Endothelial cell of umbilical vein (primary cell): ENCODE measurements around the gene RAB28. TPM values are rescaled to one million over a fixed set of nuclear protein-coding genes. Genes with fewer than 3 reads are reported as not detected.

ENCODE experiments used
- BruUV-seq: library from RNA; stranded (reverse); fragments of 400-500 nt; replicated peaks from 2 replicates; lab custom pipeline; 2021; lab: Mats Ljungman, UMichigan
- CTCF ChIA-PET: fragments of 300-600, 350-600 bp; sonication (Branson Sonifier 250); formaldehyde crosslinking; loops from one replicate; lab custom pipeline; 2021; ENCODE audit warnings: antibody characterized with exemption, inconsistent platforms; lab: Charles Lee
- POLR2A ChIA-PET: fragments of 300-600, 350-600 bp; sonication (Branson Sonifier 250); formaldehyde crosslinking; loops from one replicate; lab custom pipeline; 2021; ENCODE audit warnings: antibody characterized with exemption, inconsistent platforms; lab: Charles Lee
- DNase-seq: peaks from one replicate; pipeline ENCODE4 v3.0.0-alpha.2; 2011; ENCODE audit warnings: low read depth, low spot score
- FAIRE-seq: peaks from 2 replicates; lab custom pipeline; 2011; peaks lifted over from hg19 to GRCh38; lab: Jason Lieb, UNC
- H2AFZ ChIP-seq: 2 replicates; pipeline ENCODE4 v1.6.0; 2012; ENCODE audit warnings: low read depth, low read length, control low read depth, inconsistent platforms
- H3K27ac ChIP-seq: 2 replicates; pipeline ENCODE4 v1.5.1; 2011; ENCODE audit warnings: low read depth, mild to moderate bottlenecking, control low read depth, low read length, moderate library complexity; ENCODE audit not compliant: insufficient read depth
- H3K27me3 ChIP-seq, 2 experiments: 2 replicates each; pipeline versions ENCODE4 v1.6.0 to v1.6.1; 2011; ENCODE audit warnings: low read length in 2 of 2, mixed read lengths in 1 of 2; ENCODE audit not compliant: control insufficient read depth in 2 of 2, insufficient read depth in 2 of 2
- H3K36me3 ChIP-seq, 2 experiments: 2 replicates in 1 of 2; 3 replicates in 1 of 2; pipeline ENCODE4 v1.5.1; 2011; ENCODE audit warnings: low read length in 2 of 2, mild to moderate bottlenecking in 1 of 2, moderate library complexity in 1 of 2; ENCODE audit not compliant: control insufficient read depth in 2 of 2, insufficient read depth in 2 of 2; ENCODE audit errors: extremely low read depth in 1 of 2
- H3K4me1 ChIP-seq: 3 replicates; pipeline ENCODE4 v1.5.1; 2011; ENCODE audit warnings: mild to moderate bottlenecking, low read length; ENCODE audit not compliant: control insufficient read depth, insufficient read depth; ENCODE audit errors: extremely low read depth
- H3K4me2 ChIP-seq: 2 replicates; pipeline ENCODE4 v1.6.1; 2011; ENCODE audit warnings: low read length, control low read depth, mixed read lengths; ENCODE audit not compliant: insufficient read depth
- H3K4me3 ChIP-seq, 3 experiments: fragments of 200-600 bp in 1 of 3; sonication (generic), shearing (Covaris generic) in 1 of 3; replicated peaks in 1 of 3; 2 replicates each; pipeline ENCODE4 v1.5.1; 2011 to 2016; ENCODE audit warnings: control low read depth in 3 of 3, low read length in 3 of 3, mild to moderate bottlenecking in 2 of 3, inconsistent platforms in 1 of 3, low read depth in 1 of 3, moderate library complexity in 1 of 3; ENCODE audit not compliant: insufficient read depth in 1 of 3
- H3K79me2 ChIP-seq: 2 replicates; pipeline ENCODE4 v1.6.0; 2012; ENCODE audit warnings: low read length, inconsistent platforms; ENCODE audit not compliant: control insufficient read depth, insufficient read depth
- H3K9ac ChIP-seq: replicated peaks from 2 replicates; pipeline ENCODE3; 2011; ENCODE audit warnings: low read length, control low read depth; ENCODE audit not compliant: insufficient read depth; ENCODE audit errors: extremely low read depth
- H3K9me1 ChIP-seq: replicated peaks from 3 replicates; pipeline ENCODE4 v1.6.0; 2011; ENCODE audit warnings: mild to moderate bottlenecking, low read length; ENCODE audit not compliant: control insufficient read depth, insufficient read depth; ENCODE audit errors: extremely low read depth
- H3K9me3 ChIP-seq: replicated peaks from 2 replicates; pipeline ENCODE4 v1.5.1; 2012; ENCODE audit warnings: low read length, inconsistent platforms; ENCODE audit not compliant: control insufficient read depth, insufficient read depth
- H4K20me1 ChIP-seq: replicated peaks from 2 replicates; pipeline ENCODE3; 2011; ENCODE audit warnings: mild to moderate bottlenecking, low read length; ENCODE audit not compliant: control insufficient read depth, insufficient read depth; ENCODE audit errors: extremely low read depth
- EZH2 ChIP-seq: IDR thresholded peaks from 2 replicates; pipeline ENCODE4 v1.6.1; 2012; ENCODE audit warnings: borderline replicate concordance, low read depth, mild to moderate bottlenecking, moderate library complexity, low read length, inconsistent platforms; ENCODE audit not compliant: severe bottlenecking
- FOS ChIP-seq: IDR thresholded peaks from 2 replicates; pipeline ENCODE4 v1.6.1; 2011; ENCODE audit warnings: mild to moderate bottlenecking, low read length, moderate library complexity, borderline replicate concordance; ENCODE audit not compliant: insufficient read depth
- GATA2 ChIP-seq: IDR thresholded peaks from 2 replicates; pipeline ENCODE4 v1.7.0; 2011; ENCODE audit warnings: low read depth, mild to moderate bottlenecking, moderate library complexity, mixed read lengths, low read length; ENCODE audit not compliant: insufficient read length, insufficient read depth
- JUN ChIP-seq: IDR thresholded peaks from 2 replicates; pipeline ENCODE4 v1.6.1; 2011; ENCODE audit warnings: borderline replicate concordance, low read depth; ENCODE audit not compliant: insufficient read length, insufficient read depth
- POLR2A ChIP-seq: IDR thresholded peaks from 2 replicates; pipeline ENCODE4 v1.6.1; 2012; ENCODE audit warnings: low read depth, mild to moderate bottlenecking, control low read depth, low read length
- POLR2AphosphoS5 ChIP-seq: IDR thresholded peaks from 2 replicates; pipeline ENCODE4 v1.6.1; 2012; ENCODE audit warnings: low read depth, mild to moderate bottlenecking, control low read depth, low read length, moderate library complexity; ENCODE audit not compliant: insufficient read depth
- dilution Hi-C: fragments of 300-500 bp; cut with MboI; formaldehyde crosslinking; loops from one replicate; pipeline ENCODE4 v1.15.0; 2019; ENCODE audit warnings: low sequenced_read_pairs; ENCODE audit not compliant: extremely low pct_ligation_motif_present
- intact Hi-C: fragments of 100-400 bp; cut with micrococcal nuclease; formaldehyde crosslinking; loops from one replicate; pipeline ENCODE4 v1.10.0; 2022
- polyA plus RNA-seq, 4 experiments: library from polyadenylated mRNA; depleted of rRNA in 3 of 4; stranded (reverse) in 3 of 4; unstranded in 1 of 4; fragments of >200 nt; gene quantifications; 2 replicates each; pipeline versions ENCODE4 v1.2.1 to v1.2.3, GENCODE V29; 2011 to 2012; ENCODE audit warnings: missing spikeins in 1 of 4
- total RNA-seq: library from RNA; stranded (reverse); gene quantifications from 2 replicates; pipeline ENCODE4 v1.2.3, GENCODE V29; 2021
- TF ChIP-seq, protein P1 (sequence below), 2 donors: IDR thresholded peaks; 1 replicate in 1 of 2; 2 replicates in 1 of 2; pipeline ENCODE4 v1.5.1; 2011; ENCODE audit warnings: low read length in 2 of 2, mild to moderate bottlenecking in 2 of 2, moderate library complexity in 2 of 2, control low read depth in 1 of 2, inconsistent platforms in 1 of 2, low read depth in 1 of 2; ENCODE audit not compliant: insufficient read depth in 1 of 2; ENCODE audit errors: extremely low read depth in 1 of 2

RAB28 gene
- total and polyA plus RNA-seq, 2 donors (not counting 3 experiments of a cell fraction or from before 2014, with no cell fraction given) = 13.0 to 13.2 TPM

DNA sequence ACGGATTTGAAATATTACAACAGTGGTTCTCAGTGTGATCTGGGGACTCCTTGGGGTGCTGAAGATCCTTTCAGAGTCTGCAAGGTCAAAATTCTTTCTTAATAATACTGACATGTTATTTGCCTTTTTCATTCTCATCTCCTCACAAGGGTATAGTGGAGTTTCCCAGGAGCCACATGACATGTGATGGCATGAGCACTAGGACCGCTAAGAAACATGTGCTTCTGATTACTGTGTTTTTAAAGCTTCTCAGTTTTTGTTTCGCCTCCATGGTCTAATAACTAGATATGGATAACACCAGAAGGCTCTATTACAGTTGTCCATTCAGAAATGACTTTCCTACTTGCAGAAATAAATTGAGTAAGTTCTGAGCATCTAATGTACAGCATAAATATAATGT is 156.1 kb downstream of the RAB28 start:
- Histone ChIP-seq H3K27me3 (no peaks in the 10 kb centered on the region), H4K20me1 (no peaks in the 10 kb centered on the region), H3K9ac (no peak overlapping the region), H3K36me3 (no peaks in the 10 kb centered on the region), H3K27ac (no peak overlapping the region), H3K79me2 (no peaks in the 10 kb centered on the region), H3K4me1 (no peaks in the 10 kb centered on the region), H3K4me3 (no peak overlapping the region), H2AFZ (no peak overlapping the region), H3K9me1 (no peaks in the 10 kb centered on the region), H3K9me3 (no peaks in the 10 kb centered on the region), H3K4me2 (no peak overlapping the region)
- intact Hi-C loops (no loop called here), dilution Hi-C loops (no loop called here)
- DNase-seq (no peak), FAIRE-seq (no peak)
- TF ChIP-seq, protein P1, sequence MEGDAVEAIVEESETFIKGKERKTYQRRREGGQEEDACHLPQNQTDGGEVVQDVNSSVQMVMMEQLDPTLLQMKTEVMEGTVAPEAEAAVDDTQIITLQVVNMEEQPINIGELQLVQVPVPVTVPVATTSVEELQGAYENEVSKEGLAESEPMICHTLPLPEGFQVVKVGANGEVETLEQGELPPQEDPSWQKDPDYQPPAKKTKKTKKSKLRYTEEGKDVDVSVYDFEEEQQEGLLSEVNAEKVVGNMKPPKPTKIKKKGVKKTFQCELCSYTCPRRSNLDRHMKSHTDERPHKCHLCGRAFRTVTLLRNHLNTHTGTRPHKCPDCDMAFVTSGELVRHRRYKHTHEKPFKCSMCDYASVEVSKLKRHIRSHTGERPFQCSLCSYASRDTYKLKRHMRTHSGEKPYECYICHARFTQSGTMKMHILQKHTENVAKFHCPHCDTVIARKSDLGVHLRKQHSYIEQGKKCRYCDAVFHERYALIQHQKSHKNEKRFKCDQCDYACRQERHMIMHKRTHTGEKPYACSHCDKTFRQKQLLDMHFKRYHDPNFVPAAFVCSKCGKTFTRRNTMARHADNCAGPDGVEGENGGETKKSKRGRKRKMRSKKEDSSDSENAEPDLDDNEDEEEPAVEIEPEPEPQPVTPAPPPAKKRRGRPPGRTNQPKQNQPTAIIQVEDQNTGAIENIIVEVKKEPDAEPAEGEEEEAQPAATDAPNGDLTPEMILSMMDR (IDR thresholded peaks at IDR 0.05; ENCODE audit: extremely low read depth in 1 of 2, insufficient read depth in 1 of 2, low read depth in 1 of 2, low read length in 2 of 2) = no peak
- no peak for TF ChIP-seq GATA2
- TF ChIP-seq FOS = no peak
- no peak for TF ChIP-seq POLR2AphosphoS5
- no peak for TF ChIP-seq JUN
- no peak for TF ChIP-seq POLR2A
- BruUV-seq = no TSS peak
- ChIA-PET CTCF (no interaction called here), POLR2A (no interaction called here)

DNA sequence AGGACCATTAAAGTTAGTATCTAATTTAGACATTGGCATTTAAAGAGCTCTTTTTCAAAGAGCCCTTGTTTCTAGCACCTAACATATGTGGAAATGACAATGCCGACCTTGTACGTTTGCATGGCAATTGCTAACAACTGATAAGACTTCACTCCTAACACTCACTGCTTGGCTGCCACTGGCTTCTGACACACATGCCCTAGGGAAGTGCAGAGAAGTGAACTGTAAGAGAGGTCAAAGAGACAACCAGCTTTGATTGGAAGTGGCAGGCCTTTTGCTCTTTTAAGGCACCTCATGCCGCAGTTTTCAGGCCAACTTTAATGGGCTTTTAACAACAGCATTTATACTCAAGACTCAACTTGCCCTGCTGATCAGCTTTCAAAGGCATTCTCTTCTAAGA is 158.4 kb downstream of the RAB28 start:
- Histone ChIP-seq H3K27me3 (no peaks in the 10 kb centered on the region), H3K79me2 (no peaks in the 10 kb centered on the region), H3K9ac (no peak overlapping the region), H3K9me3 (no peaks in the 10 kb centered on the region), H2AFZ (no peak overlapping the region), H3K27ac (no peak overlapping the region), H4K20me1 (no peaks in the 10 kb centered on the region), H3K4me3 (no peak overlapping the region), H3K36me3 (no peaks in the 10 kb centered on the region), H3K4me2 (no peak overlapping the region), H3K4me1 (no peaks in the 10 kb centered on the region), H3K9me1 (no peaks in the 10 kb centered on the region)
- DNase-seq (no peak), FAIRE-seq (no peak)
- ChIA-PET POLR2A (no interaction called here), CTCF (no interaction called here)
- no peak for TF ChIP-seq FOS
- no peak for TF ChIP-seq GATA2
- no peak for TF ChIP-seq POLR2A
- no peak for TF ChIP-seq EZH2
- no TSS peak for BruUV-seq
- dilution Hi-C loops (no loop called here), intact Hi-C loops (no loop called here)
